H7 (cell line): ENCODE measurements around the gene MYH11. TPM values are rescaled to one million over a fixed set of nuclear protein-coding genes. Genes with fewer than 3 reads are reported as not detected.
A peak's percentile ranks its signal among the peaks of the same experiment; 100 is the strongest.

Source experiments
- DNase-seq: peaks from one replicate; pipeline ENCODE4 v3.0.0; 2012
- H3K27me3 ChIP-seq: 2 replicates; pipeline ENCODE4 v1.6.0; 2011; ENCODE audit warnings: mild to moderate bottlenecking, low read length; ENCODE audit not compliant: control insufficient read depth, insufficient read depth
- H3K36me3 ChIP-seq: replicated peaks from 2 replicates; pipeline ENCODE4 v1.5.1; 2011; ENCODE audit warnings: low read length; ENCODE audit not compliant: control insufficient read depth, insufficient read depth
- H3K4me3 ChIP-seq: 2 replicates; pipeline ENCODE4 v1.5.1; 2011; ENCODE audit warnings: low read depth, mild to moderate bottlenecking, control low read depth, low read length, moderate library complexity; ENCODE audit not compliant: insufficient read depth
- total RNA-seq: library from RNA; depleted of rRNA; stranded (reverse); fragments of >200 nt; shearing (Covaris generic); gene quantifications from 2 replicates; pipeline ENCODE4 v1.2.3, GENCODE V29; 2014

Gene MYH11
- total RNA-seq, 1 experiment from 2014 or later, result not detected

GRCh38 chr16:15777533-15778203 lies 79.2 kb downstream of the MYH11 start:
- Histone ChIP-seq H3K36me3 (no peaks in the 10 kb centered on the region), H3K27me3 (0 out of 2 replicates have a peak, but pooled peaks cover 2% of the 10 kb centered on the region), H3K4me3 (no peak overlapping the region)
- peak; percentile 81 for DNase-seq

DNA sequence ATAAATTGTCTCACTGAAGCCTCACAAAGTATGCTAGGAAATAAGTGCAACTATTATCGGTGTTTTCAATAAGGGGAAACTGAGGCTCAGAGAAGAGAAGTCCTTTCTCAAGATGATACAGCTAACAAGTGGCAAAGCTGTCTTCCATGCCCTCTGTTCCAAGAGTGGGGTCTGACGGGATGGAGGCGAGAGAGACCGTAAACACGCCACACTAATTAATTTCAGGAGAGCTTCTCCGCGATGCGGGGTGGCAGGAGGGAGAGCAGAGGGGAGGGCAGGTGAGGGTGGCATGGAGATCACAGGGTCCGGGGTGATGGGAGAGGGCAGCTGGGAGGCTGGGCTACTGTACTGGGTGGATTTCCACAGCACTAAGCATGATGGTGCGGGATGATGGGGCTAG lies 80.3 kb downstream of the MYH11 start:
- Histone ChIP-seq H3K4me3 (no peak overlapping the region), H3K27me3 (0 out of 2 replicates have a peak, but pooled peaks cover 2% of the 10 kb centered on the region), H3K36me3 (no peaks in the 10 kb centered on the region)
- DNase-seq, result no peak

- Histone ChIP-seq H3K36me3 (no peaks in the 10 kb centered on the region), H3K27me3 (0 out of 2 replicates have a peak, but pooled peaks cover 2% of the 10 kb centered on the region), H3K4me3 (no peak overlapping the region)
- DNase-seq, result no peak
These were observed 81.0 kb downstream of the MYH11 start for GRCh38 chr16:15775663-15776304.

DNA sequence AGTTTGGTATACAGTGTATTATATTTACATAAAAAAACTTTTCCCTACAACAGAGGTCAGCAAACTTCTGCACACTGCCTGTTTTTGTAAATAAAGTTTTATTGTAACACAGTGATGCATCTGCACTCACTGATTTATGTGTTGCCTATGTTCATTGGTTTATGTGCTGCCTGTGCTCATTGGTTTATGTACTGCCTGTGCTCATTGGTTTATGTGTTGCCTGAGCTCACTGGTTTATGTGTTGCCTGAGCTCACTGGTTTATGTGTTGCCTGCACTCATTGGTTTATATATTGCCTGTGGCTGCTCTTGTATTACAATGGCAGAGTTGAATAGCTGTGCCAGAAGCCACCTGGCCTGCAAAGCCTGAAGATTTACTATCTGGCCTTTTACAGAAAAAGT lies 81.6 kb downstream of the MYH11 start:
- peak; percentile 36 for DNase-seq
- Histone ChIP-seq H3K27me3 (0 out of 2 replicates have a peak, but pooled peaks cover 2% of the 10 kb centered on the region), H3K4me3 (no peak overlapping the region), H3K36me3 (no peaks in the 10 kb centered on the region)

GRCh38 chr16:15773968-15774367 lies 82.9 kb downstream of the MYH11 start:
- H3K27me3 ChIP-seq, result 0 out of 2 replicates have a peak, but pooled peaks cover 2% of the 10 kb centered on the region
- H3K36me3 ChIP-seq, result no peaks in the 10 kb centered on the region
- no peak for DNase-seq
- H3K4me3 ChIP-seq, result no peak overlapping the region

DNA sequence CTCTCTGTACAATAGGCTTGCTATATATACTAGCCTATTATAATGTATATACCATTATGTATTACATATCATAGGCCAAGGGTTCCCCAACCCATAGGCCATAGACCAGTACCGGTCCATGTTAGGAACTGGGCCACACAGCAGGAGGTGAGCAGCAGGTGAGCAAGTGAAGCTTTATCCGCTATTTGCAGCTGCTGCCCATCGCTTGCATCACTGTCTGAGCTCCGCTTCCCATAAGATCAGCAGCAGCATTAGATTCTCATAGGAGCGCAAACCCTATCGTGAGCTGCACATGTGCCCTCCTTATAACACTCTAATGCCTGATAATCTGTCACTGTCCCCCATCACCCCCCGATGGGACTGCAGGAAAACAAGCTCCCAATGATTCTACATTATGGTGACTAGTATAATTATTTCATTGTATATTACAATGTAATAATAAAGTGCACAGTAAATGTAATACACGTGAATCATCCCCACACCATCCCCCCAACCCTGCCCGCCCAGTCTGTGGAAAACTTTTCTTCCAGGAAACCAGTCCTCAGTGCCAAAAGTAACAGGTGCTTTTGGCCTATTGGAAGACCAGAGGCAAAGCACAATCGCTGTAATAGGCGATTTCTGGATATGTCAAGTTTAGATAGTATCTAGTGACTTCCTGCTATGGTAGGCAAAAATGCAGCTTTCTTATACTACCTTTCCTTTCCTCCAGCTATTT lies 84.1 kb downstream of the MYH11 start:
- H3K27me3 ChIP-seq, result no peaks in the 10 kb centered on the region
- DNase-seq, result no peak
- no peaks in the 10 kb centered on the region for H3K36me3 ChIP-seq
- H3K4me3 ChIP-seq, result no peak overlapping the region

DNA sequence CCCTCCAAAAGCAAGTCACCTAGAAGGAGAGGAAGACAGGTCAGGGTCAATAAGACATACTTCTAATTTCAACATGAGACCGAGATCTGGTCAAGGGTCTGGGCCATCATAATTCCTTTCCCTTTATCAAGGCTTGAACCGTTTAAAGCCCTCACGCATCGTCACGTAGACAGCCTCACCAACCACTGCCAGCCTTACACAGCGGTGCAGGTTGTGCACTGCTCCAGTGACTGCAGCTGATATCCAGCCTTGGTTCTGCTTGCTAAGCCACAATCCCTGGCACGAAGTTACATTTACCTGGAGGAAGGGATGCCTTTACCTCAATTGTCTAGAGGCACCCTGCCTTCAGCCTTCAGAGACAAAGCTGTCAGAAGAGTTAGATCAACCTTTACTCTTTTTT lies 85.1 kb downstream of the MYH11 start:
- H3K4me3 ChIP-seq, result no peak overlapping the region
- no peaks in the 10 kb centered on the region for H3K36me3 ChIP-seq
- DNase-seq, result no peak
- no peaks in the 10 kb centered on the region for H3K27me3 ChIP-seq

DNA sequence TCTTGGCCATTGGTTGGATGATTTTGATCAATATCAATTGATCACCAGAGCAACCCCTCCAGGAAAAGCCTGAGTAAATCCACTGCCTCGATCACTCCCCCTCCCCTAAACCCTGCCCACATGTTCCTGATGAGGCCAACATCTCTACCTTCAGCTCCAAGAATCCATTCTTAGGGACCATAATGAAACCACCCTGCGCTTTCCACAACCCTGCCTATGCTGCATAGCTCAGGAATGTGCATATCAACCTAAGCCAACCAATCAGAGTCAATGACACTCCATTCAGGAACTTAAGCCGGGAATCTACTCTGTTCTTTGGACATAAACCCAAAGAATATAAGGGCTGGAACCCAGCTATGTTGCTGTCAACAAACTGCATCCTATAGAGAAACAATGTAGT lies 86.3 kb downstream of the MYH11 start:
- Histone ChIP-seq H3K27me3 (no peaks in the 10 kb centered on the region), H3K4me3 (no peak overlapping the region), H3K36me3 (no peaks in the 10 kb centered on the region)
- no peak for DNase-seq

- Histone ChIP-seq H3K27me3 (no peaks in the 10 kb centered on the region), H3K36me3 (no peaks in the 10 kb centered on the region), H3K4me3 (no peak overlapping the region)
- no peak for DNase-seq
These were observed 86.7 kb downstream of the MYH11 start for GRCh38 chr16:15770107-15770506.

DNA sequence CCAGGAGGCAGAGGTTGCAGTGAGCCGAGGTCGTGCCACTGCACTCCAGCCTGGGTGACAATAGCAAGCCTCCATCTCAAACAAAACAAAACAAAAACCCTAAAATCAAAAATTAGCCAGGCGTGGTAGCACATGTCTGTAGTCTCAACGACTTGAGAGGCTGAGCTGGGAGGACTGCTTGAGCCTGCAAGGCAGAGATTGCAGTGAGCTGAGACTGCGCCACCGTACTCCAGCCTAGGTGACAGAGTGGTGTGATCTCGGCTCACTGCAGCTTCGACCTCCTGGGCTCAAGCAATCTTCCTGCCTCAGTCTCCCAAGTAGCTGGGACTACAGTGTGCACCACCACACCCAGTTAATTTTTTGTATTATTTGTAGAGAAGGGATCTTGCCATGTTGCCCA lies 87.6 kb downstream of the MYH11 start:
- H3K27me3 ChIP-seq, result no peaks in the 10 kb centered on the region
- no peak overlapping the region for H3K4me3 ChIP-seq
- H3K36me3 ChIP-seq, result no peaks in the 10 kb centered on the region
- no peak for DNase-seq

DNA sequence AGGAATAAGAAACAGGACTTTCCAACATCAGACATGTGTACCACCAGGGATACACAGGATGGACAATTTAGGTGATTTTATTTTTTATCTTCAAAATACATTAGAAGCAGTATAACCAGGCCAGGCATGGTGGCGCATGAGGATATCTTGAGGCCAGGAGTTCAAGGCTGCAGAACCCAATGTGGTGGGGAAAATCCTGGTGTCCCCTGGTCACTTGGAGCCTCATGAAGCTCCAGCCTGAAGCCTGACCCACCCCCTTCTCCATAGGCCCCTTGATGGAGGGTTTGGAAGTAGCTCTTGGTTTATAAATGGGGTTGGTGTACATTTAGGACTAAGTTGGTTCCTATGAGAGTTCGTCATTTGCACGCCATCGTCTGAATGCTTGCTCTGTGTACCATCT lies 88.6 kb downstream of the MYH11 start:
- Histone ChIP-seq H3K36me3 (no peaks in the 10 kb centered on the region), H3K27me3 (no peaks in the 10 kb centered on the region), H3K4me3 (no peak overlapping the region)
- no peak for DNase-seq

GRCh38 chr16:15766918-15767317 lies 89.9 kb downstream of the MYH11 start:
- Histone ChIP-seq H3K27me3 (no peaks in the 10 kb centered on the region), H3K4me3 (no peak overlapping the region), H3K36me3 (no peaks in the 10 kb centered on the region)
- no peak for DNase-seq

- no peaks in the 10 kb centered on the region for H3K36me3 ChIP-seq
- no peaks in the 10 kb centered on the region for H3K27me3 ChIP-seq
- peak; percentile 62 for DNase-seq
- no peak overlapping the region for H3K4me3 ChIP-seq
These were observed 90.9 kb downstream of the MYH11 start for GRCh38 chr16:15765880-15766279.

GRCh38 chr16:15765116-15765515 lies 91.7 kb downstream of the MYH11 start:
- no peaks in the 10 kb centered on the region for H3K36me3 ChIP-seq
- H3K27me3 ChIP-seq, result no peaks in the 10 kb centered on the region

GRCh38 chr16:15764112-15764511 lies 92.7 kb downstream of the MYH11 start:
- H3K36me3 ChIP-seq, result no peaks in the 10 kb centered on the region
- H3K4me3 ChIP-seq, result no peak overlapping the region
- no peaks in the 10 kb centered on the region for H3K27me3 ChIP-seq
- no peak for DNase-seq

More at GRCh38 chr16:15765116-15765515, 91.7 kb downstream of the MYH11 start:
- DNase-seq, result no peak
- H3K4me3 ChIP-seq, result no peak overlapping the region
